ENCODE results near the gene TMEM138. TPM values are rescaled to one million over a fixed set of nuclear protein-coding genes. Genes with fewer than 3 reads are reported as not detected.

The TMEM138 gene
- total RNA-seq, 2 experiments from 2014 or later, result 60.8 to 68.8 TPM

DNA sequence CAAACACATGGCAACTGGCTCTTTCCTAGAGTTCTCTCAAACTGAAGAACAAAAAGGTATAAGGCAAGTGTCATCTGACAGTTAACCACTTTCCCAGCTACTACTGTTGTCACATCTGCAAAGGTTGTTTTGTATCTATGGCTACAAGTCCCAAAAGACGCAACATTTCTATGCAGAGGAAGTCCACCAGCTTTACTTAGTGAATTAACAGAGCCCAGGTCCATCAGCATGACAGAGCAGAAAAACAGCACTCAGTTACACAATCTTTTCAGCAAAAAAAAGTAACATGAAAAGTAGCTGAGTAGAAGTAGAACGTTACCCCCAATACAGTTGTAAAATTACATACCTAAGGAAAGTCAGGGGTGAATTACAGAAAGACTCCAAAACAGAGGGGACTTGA lies 55.5 kb downstream of the TMEM138 start:
- ChIA-PET CTCF (interaction anchor here (1.1 kb wide), 2 partner anchors 12 to 82 kb away, joined by 3 read pairs; partner anchors contain the start of genes CPSF7 and SDHAF2), POLR2A (no interaction called here)

DNA sequence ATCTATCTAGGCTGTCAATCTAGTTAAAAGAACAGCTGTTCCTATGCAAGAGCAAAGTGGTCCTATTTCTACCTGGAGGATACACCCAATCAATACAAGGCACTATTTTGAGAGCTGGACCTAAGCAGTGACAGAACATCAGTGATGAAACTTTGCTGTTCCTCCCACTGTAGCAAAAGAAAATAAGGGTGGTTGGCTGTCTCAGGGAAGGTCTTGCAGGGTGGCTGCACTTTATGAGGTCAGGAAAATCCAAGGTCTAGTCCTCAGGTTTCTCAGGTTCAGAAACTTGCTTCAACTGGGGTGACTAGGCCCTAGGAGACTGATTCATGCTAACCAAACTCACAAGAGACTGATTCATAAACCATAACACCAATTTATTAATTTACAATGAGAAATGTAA lies 56.0 kb downstream of the TMEM138 start:
- POLR2A ChIA-PET, result interaction anchor here (0.6 kb wide), 1 partner anchor 471 kb away, joined by 3 read pairs; no protein-coding TSS in a partner anchor
- CTCF ChIA-PET, result interaction anchor here (1.1 kb wide), 1 partner anchor 11 kb away, joined by 3 read pairs; the partner anchor contains the start of genes CPSF7 and SDHAF2

Other genes with a start within 250 kb of the TMEM138 start
- 1 to 10 TPM; 8.9 to 9.7 TPM for gene VPS37C, start 200.9 kb upstream of the TMEM138 start, total RNA-seq
- gene PGA3, start 158.9 kb upstream of the TMEM138 start, total RNA-seq, result not detected
- gene PGA4, start 140.0 kb upstream of the TMEM138 start, total RNA-seq, result not detected
- gene PGA5, start 121.2 kb upstream of the TMEM138 start, total RNA-seq, result not detected
- gene VWCE, start 67.1 kb upstream of the TMEM138 start, total RNA-seq, result 10 to 100 TPM; 11.9 to 12.5 TPM
- 100 to 1,000 TPM; 312 to 319 TPM for gene DDB1, start 29.3 kb upstream of the TMEM138 start, total RNA-seq
- gene TKFC, start 29.1 kb upstream of the TMEM138 start, total RNA-seq, result 10 to 100 TPM; 68.7 to 70.3 TPM
- gene CYB561A3, start 492 bp upstream of the TMEM138 start, total RNA-seq, result 10 to 100 TPM; 44.8 to 55.4 TPM
- gene TMEM216, start 30.2 kb downstream of the TMEM138 start, total RNA-seq, result 10 to 100 TPM; 16.9 to 17.3 TPM
- 100 to 1,000 TPM; 112 to 125 TPM for gene CPSF7, start 67.6 kb downstream of the TMEM138 start, total RNA-seq
- 10 to 100 TPM; 44.6 to 45.4 TPM for gene SDHAF2, start 67.8 kb downstream of the TMEM138 start, total RNA-seq
- not detected for gene LRRC10B, start 146.4 kb downstream of the TMEM138 start, total RNA-seq
- under 1 TPM in 1 of 2 experiments, not detected in 1; 0.15 TPM for gene SYT7, start 218.7 kb downstream of the TMEM138 start, total RNA-seq